SK-N-SH treated with all-trans-retinoic acid at 6 μM for 48 hours (cell line): ENCODE data around the gene SSNA1.

Experiments used
- ATAC-seq: fragments of 200-7000 bp; cut with Tn5 transposase; 3 replicates; pipeline ENCODE4 v1.9.1; 2020; ENCODE audit warnings: mild to moderate bottlenecking, moderate library complexity
- ARNTL ChIP-seq: fragments of 450-650 bp; formaldehyde crosslinking; IDR thresholded peaks from 2 replicates; pipeline ENCODE4 v1.5.0; 2020; ENCODE audit warnings: low read depth, mild to moderate bottlenecking, moderate library complexity, borderline replicate concordance
- BACH2 ChIP-seq: fragments of 250-450 bp; sonication (Bioruptor Pico); IDR thresholded peaks from 2 replicates; pipeline ENCODE4 v1.9.0; 2021; ENCODE audit warnings: mild to moderate bottlenecking, borderline replicate concordance
- CREB5 ChIP-seq: fragments of 250-450 bp; sonication (Bioruptor Pico); IDR thresholded peaks from 2 replicates; pipeline ENCODE4 v1.5.1; 2020; ENCODE audit warnings: low read depth, mild to moderate bottlenecking, moderate library complexity
- CSDC2 ChIP-seq: fragments of 250-450 bp; sonication (Bioruptor Pico); IDR thresholded peaks from 2 replicates; pipeline ENCODE4 v1.5.0; 2020; ENCODE audit warnings: mild to moderate bottlenecking, moderate library complexity
- ESRRG ChIP-seq: fragments of 250-450 bp; sonication (Bioruptor Pico); IDR thresholded peaks from 2 replicates; pipeline ENCODE4 v1.6.1; 2021; ENCODE audit warnings: mild to moderate bottlenecking
- PATZ1 ChIP-seq: fragments of 250-450 bp; sonication (Bioruptor Pico); IDR thresholded peaks from 2 replicates; pipeline ENCODE4 v1.8.0; 2020; ENCODE audit warnings: mild to moderate bottlenecking, moderate library complexity, borderline replicate concordance
- POU6F1 ChIP-seq: fragments of 250-450 bp; sonication (Bioruptor Pico); IDR thresholded peaks from 2 replicates; pipeline ENCODE4 v1.8.0; 2021; ENCODE audit warnings: low read depth, mild to moderate bottlenecking, moderate library complexity, borderline replicate concordance
- RARB ChIP-seq: fragments of 250-450 bp; sonication (Bioruptor Pico); IDR thresholded peaks from 2 replicates; pipeline ENCODE4 v1.8.0; 2021; ENCODE audit warnings: mild to moderate bottlenecking, moderate library complexity
- TOX ChIP-seq: fragments of 250-450 bp; sonication (Bioruptor Pico); IDR thresholded peaks from 2 replicates; pipeline ENCODE4 v1.8.0; 2021; ENCODE audit warnings: mild to moderate bottlenecking, moderate library complexity, borderline replicate concordance
- TSHZ2 ChIP-seq: fragments of 250-450 bp; sonication (Bioruptor Pico); IDR thresholded peaks from 2 replicates; pipeline ENCODE4 v1.5.0; 2020; ENCODE audit warnings: mild to moderate bottlenecking, moderate library complexity
- ZFP30 ChIP-seq: fragments of 450-650 bp; formaldehyde crosslinking; IDR thresholded peaks from 2 replicates; pipeline ENCODE4 v1.5.0; 2022; ENCODE audit warnings: mild to moderate bottlenecking, moderate library complexity
- ZNF565 ChIP-seq: fragments of 450-650 bp; formaldehyde crosslinking; conservative IDR thresholded peaks from 2 replicates; pipeline ENCODE4 v1.5.0; 2020; ENCODE audit warnings: low read depth, mild to moderate bottlenecking, moderate library complexity
- ZNF70 ChIP-seq: fragments of 450-650 bp; formaldehyde crosslinking; IDR thresholded peaks from 2 replicates; pipeline ENCODE4 v1.5.0; 2020; ENCODE audit warnings: mild to moderate bottlenecking, moderate library complexity
- ZNF8 ChIP-seq: fragments of 450-650 bp; formaldehyde crosslinking; IDR thresholded peaks from 2 replicates; pipeline ENCODE4 v1.5.0; 2020; ENCODE audit warnings: mild to moderate bottlenecking, moderate library complexity

The SSNA1 gene

GRCh38 chr9:137160054-137160425 lies 28.4 kb upstream of the SSNA1 start:
- no peak for ATAC-seq
- TF ChIP-seq RARB (CRISPR knock-in tag) (no peak), CSDC2 (CRISPR knock-in tag) (no peak), ZNF70 (no peak), PATZ1 (CRISPR knock-in tag) (no peak), POU6F1 (no peak), TSHZ2 (CRISPR knock-in tag) (no peak), ARNTL (CRISPR knock-in tag) (no peak), ESRRG (CRISPR knock-in tag) (no peak), ZFP30 (CRISPR knock-in tag) (no peak)

GRCh38 chr9:137160716-137161557 lies 27.5 kb upstream of the SSNA1 start:
- TF ChIP-seq POU6F1 (no peak), RARB (CRISPR knock-in tag) (no peak), ZNF8 (CRISPR knock-in tag) (no peak), TSHZ2 (CRISPR knock-in tag) (no peak), ESRRG (CRISPR knock-in tag) (no peak), ZNF565 (CRISPR knock-in tag) (no peak), TOX (CRISPR knock-in tag) (no peak), CSDC2 (CRISPR knock-in tag) (no peak), CREB5 (CRISPR knock-in tag) (no peak), ZNF70 (no peak), BACH2 (CRISPR knock-in tag) (no peak)
- TF ChIP-seq, all 23 proteins: peak for 0

More at GRCh38 chr9:137160716-137161557, 27.5 kb upstream of the SSNA1 start:
- ATAC-seq: no peak
